HG03135 (cell line): ENCODE measurements around the gene ATXN1L.
"Not testable (repeated sequence)": the region's sequence is repeated elsewhere in the genome, so short reads cannot be mapped to it uniquely, and the experiment has no call there.

Experiments used
- ATAC-seq: cut with Tn5 transposase; IDR thresholded peaks from one replicate; pipeline ENCODE4 v1.9.1; 2021; ENCODE audit warnings: mild to moderate bottlenecking, moderate library complexity; ENCODE audit not compliant: unreplicated experiment

ATXN1L gene

GRCh38 chr16:71845639-71846430 lies at the start of gene ATXN1L:
Gene ATXN1L (plus strand): TSS chr16:71845976. CDS start chr16:71849741, 3,765 bp downstream.
- ATAC-seq: peak; percentile 66

- no peak for ATAC-seq
Observed at GRCh38 chr16:71796501-71797097, 49.2 kb upstream of the ATXN1L start.

GRCh38 chr16:71803305-71803690 lies 42.5 kb upstream of the ATXN1L start:
- ATAC-seq: no peak

GRCh38 chr16:71807905-71808592 lies 37.7 kb upstream of the ATXN1L start:
- peak; percentile 30 for ATAC-seq

GRCh38 chr16:71808593-71809459 lies 37.0 kb upstream of the ATXN1L start, which contains the start of gene AP1G1:
Gene AP1G1 (minus strand): TSS chr16:71808834. CDS start chr16:71789479, 19,355 bp downstream.
- ATAC-seq: peak; percentile 78

GRCh38 chr16:71810155-71810530 lies 35.6 kb upstream of the ATXN1L start:
- ATAC-seq: not testable (repeated sequence)

- no peak for ATAC-seq
Observed at GRCh38 chr16:71811261-71811803, 34.4 kb upstream of the ATXN1L start.

GRCh38 chr16:71817155-71817500 lies 28.6 kb upstream of the ATXN1L start:
- ATAC-seq: peak; percentile 10

- no peak for ATAC-seq
Observed at GRCh38 chr16:71826533-71827017, 19.2 kb upstream of the ATXN1L start.

GRCh38 chr16:71830359-71830758 lies 15.4 kb upstream of the ATXN1L start:
- no peak for ATAC-seq

GRCh38 chr16:71831698-71832097 lies 14.1 kb upstream of the ATXN1L start:
- ATAC-seq: not testable (repeated sequence)

GRCh38 chr16:71832112-71832511 lies 13.7 kb upstream of the ATXN1L start:
- not testable (repeated sequence) for ATAC-seq

GRCh38 chr16:71834291-71834690 lies 11.5 kb upstream of the ATXN1L start:
- no peak for ATAC-seq

GRCh38 chr16:71837150-71837549 lies 8.6 kb upstream of the ATXN1L start:
- no peak for ATAC-seq

- ATAC-seq: no peak
Observed at GRCh38 chr16:71840052-71840451, 5.7 kb upstream of the ATXN1L start.

- ATAC-seq: no peak
Observed at GRCh38 chr16:71843572-71843971, 2.2 kb upstream of the ATXN1L start.

GRCh38 chr16:71846431-71846830 lies 655 bp downstream of the ATXN1L start:
- no peak for ATAC-seq

- ATAC-seq: no peak
Observed at GRCh38 chr16:71847096-71847495, 1.3 kb downstream of the ATXN1L start.

GRCh38 chr16:71848622-71849021 lies 2.8 kb downstream of the ATXN1L start:
- ATAC-seq: no peak

- ATAC-seq: no peak
Observed at GRCh38 chr16:71851746-71852145, 6.0 kb downstream of the ATXN1L start.
